Kidney (tissue), 14 donors: ENCODE data around the gene LRP10. TPM values are rescaled to one million over a fixed set of nuclear protein-coding genes. Genes with fewer than 3 reads are reported as not detected.
"Not testable (repeated sequence)": the region's sequence is repeated elsewhere in the genome, so short reads cannot be mapped to it uniquely, and the experiment has no call there.

ENCODE experiments used
- DNase-seq, 5 donors: peaks; one replicate each; pipeline ENCODE4 v3.0.0-alpha.2; 2013 to 2020
- FAIRE-seq: peaks from 2 replicates; lab custom pipeline; 2012; peaks lifted over from hg19 to GRCh38; lab: Jason Lieb, UNC
- H3K27ac ChIP-seq, 2 donors: one replicate each; pipeline ENCODE4 v1.7.0; 2013; ENCODE audit warnings: low read depth in 2 of 2, low read length in 2 of 2, inconsistent platforms in 1 of 2
- H3K27me3 ChIP-seq: one replicate; pipeline ENCODE4 v1.7.1; 2013; ENCODE audit warnings: low read length, inconsistent platforms; ENCODE audit not compliant: control insufficient read depth, insufficient read depth
- H3K36me3 ChIP-seq, 3 donors: one replicate each; pipeline versions ENCODE4 v1.7.0 to v1.7.1; 2013; ENCODE audit warnings: low read length in 3 of 3, control low read depth in 1 of 3, inconsistent platforms in 1 of 3; ENCODE audit not compliant: insufficient read depth in 3 of 3, control insufficient read depth in 2 of 3
- H3K4me1 ChIP-seq, 3 donors: one replicate each; pipeline versions ENCODE4 v1.7.0 to v1.7.1; 2013; ENCODE audit warnings: low read length in 3 of 3, inconsistent platforms in 1 of 3, low read depth in 1 of 3; ENCODE audit not compliant: control insufficient read depth in 2 of 3, insufficient read depth in 2 of 3
- H3K4me3 ChIP-seq, 3 donors: one replicate each; pipeline versions ENCODE4 v1.7.0 to v1.8.1; 2013; ENCODE audit warnings: low read length in 3 of 3, control low read depth in 1 of 3, inconsistent platforms in 1 of 3
- H3K9ac ChIP-seq, 3 donors: one replicate each; pipeline versions ENCODE4 v1.7.0 to v1.7.1; 2013; ENCODE audit warnings: low read length in 3 of 3, control low read depth in 1 of 3, inconsistent platforms in 1 of 3
- H3K9me3 ChIP-seq, 3 donors: one replicate each; pipeline versions ENCODE4 v1.7.0 to v1.7.1; 2013; ENCODE audit warnings: low read length in 3 of 3, control low read depth in 1 of 3, inconsistent platforms in 1 of 3; ENCODE audit not compliant: control insufficient read depth in 2 of 3, insufficient read depth in 1 of 3
- CTCF ChIP-seq: IDR thresholded peaks from 3 replicates; pipeline ENCODE4 v1.5.1; 2012; ENCODE audit warnings: mild to moderate bottlenecking, moderate library complexity, borderline replicate concordance; ENCODE audit not compliant: insufficient read depth; ENCODE audit errors: extremely low read depth
- intact Hi-C: fragments of 100-400 bp; cut with DNase I; formaldehyde crosslinking; loops from one replicate; pipeline ENCODE4 v1.11.1; 2022
- polyA plus RNA-seq: library from polyadenylated mRNA; stranded (reverse); fragments of 350-450 nt; fragmentation: Illumina TruSeq; extraction: RNeasy Lipid Tissue Mini Kit (QIAGEN cat#74804); gene quantifications from one replicate; pipeline ENCODE4 v1.2.3, GENCODE V29; 2014; ENCODE audit warnings: low read depth, low replicate concordance; ENCODE audit not compliant: insufficient read depth
- total RNA-seq: library from RNA; stranded (reverse); fragmentation: NEBNext Ultra II Directional; extraction: Animal tissue kit (Norgen Biotek cat#: 25700); gene quantifications from one replicate; pipeline ENCODE4 v1.2.1, GENCODE V29; 2021
- donor health status: control.
- donor health status: control.
- donor health status: control.
- donor health status: control.
- donor health status: control.
- donor health status: DM: yes; HTN: yes; CAD: no.
- donor health status: Normal renal cell carcinoma (clear cell type).

LRP10 gene
- total and polyA plus RNA-seq, 2 donors from 2014 or later, result 74.7 to 207 TPM

GRCh38 chr14:22910916-22911315 lies 39.4 kb downstream of the LRP10 start:
- no peaks in the 10 kb centered on the region for H3K4me1 ChIP-seq
- no peak for TF ChIP-seq CTCF
- peaks cover 13 to 31% (median 20%) of the 10 kb centered on the region in 3 donors for H3K36me3 ChIP-seq
- FAIRE-seq (no peak), DNase-seq (no peak)
- no peak overlapping the region for H3K4me3 ChIP-seq
- no peaks in the 10 kb centered on the region for H3K9me3 ChIP-seq
- no peaks in the 10 kb centered on the region for H3K27me3 ChIP-seq
- no peak overlapping the region for H3K27ac ChIP-seq
- intact Hi-C loops, result no loop called here
- no peak overlapping the region for H3K9ac ChIP-seq

GRCh38 chr14:22914836-22915235 lies 43.3 kb downstream of the LRP10 start:
- H3K4me1 ChIP-seq, H3K27me3 ChIP-seq, FAIRE-seq, H3K27ac ChIP-seq, intact Hi-C loops, H3K4me3 ChIP-seq, DNase-seq, H3K36me3 ChIP-seq, H3K9me3 ChIP-seq, H3K9ac ChIP-seq: not testable (repeated sequence)

GRCh38 chr14:22915886-22916521 lies 44.5 kb downstream of the LRP10 start:
- Histone ChIP-seq H3K36me3 (peaks cover 1 to 9% (median 7%) of the 10 kb centered on the region in 3 donors), H3K27me3 (no peaks in the 10 kb centered on the region), H3K4me1 (peaks cover 3 to 10% (median 3%) of the 10 kb centered on the region in 3 donors), H3K9me3 (no peaks in the 10 kb centered on the region), H3K4me3 (no peak overlapping the region), H3K9ac (no peak overlapping the region), H3K27ac (no peak overlapping the region)
- DNase-seq (no peak), FAIRE-seq (no peak)
- no peak for TF ChIP-seq CTCF
- intact Hi-C loops, result no loop called here

GRCh38 chr14:22918804-22919600 lies 47.5 kb downstream of the LRP10 start, which contains the start of gene RBM23:
RBM23 (minus strand) TSS chr14:22919149.
- H3K27me3 ChIP-seq, result no peaks in the 10 kb centered on the region
- H3K9ac ChIP-seq, result peak within 1 kb of the TSS; percentile 89 to 100 (median 100)
- DNase-seq (peak; percentile 100), FAIRE-seq (peak; percentile 98)
- no peak for TF ChIP-seq CTCF
- H3K4me3 ChIP-seq, result peak within 1 kb of the TSS; percentile 80 to 99 (median 94)
- no peaks in the 10 kb centered on the region for H3K9me3 ChIP-seq
- peaks cover 3 to 10% (median 3%) of the 10 kb centered on the region in 3 donors for H3K4me1 ChIP-seq
- peak within 1 kb of the TSS; percentile 98 to 99 for H3K27ac ChIP-seq
- H3K36me3 ChIP-seq, result peaks cover 2 to 26% (median 23%) of the 10 kb centered on the region in 3 donors
- intact Hi-C loops, result no loop called here
